NCI-H82 (cell line): ENCODE measurements around the gene LPGAT1.

Experiments used
- DNase-seq: peaks from one replicate; lab custom pipeline; 2025; lab: John Stamatoyannopoulos, UW

Gene LPGAT1

DNA sequence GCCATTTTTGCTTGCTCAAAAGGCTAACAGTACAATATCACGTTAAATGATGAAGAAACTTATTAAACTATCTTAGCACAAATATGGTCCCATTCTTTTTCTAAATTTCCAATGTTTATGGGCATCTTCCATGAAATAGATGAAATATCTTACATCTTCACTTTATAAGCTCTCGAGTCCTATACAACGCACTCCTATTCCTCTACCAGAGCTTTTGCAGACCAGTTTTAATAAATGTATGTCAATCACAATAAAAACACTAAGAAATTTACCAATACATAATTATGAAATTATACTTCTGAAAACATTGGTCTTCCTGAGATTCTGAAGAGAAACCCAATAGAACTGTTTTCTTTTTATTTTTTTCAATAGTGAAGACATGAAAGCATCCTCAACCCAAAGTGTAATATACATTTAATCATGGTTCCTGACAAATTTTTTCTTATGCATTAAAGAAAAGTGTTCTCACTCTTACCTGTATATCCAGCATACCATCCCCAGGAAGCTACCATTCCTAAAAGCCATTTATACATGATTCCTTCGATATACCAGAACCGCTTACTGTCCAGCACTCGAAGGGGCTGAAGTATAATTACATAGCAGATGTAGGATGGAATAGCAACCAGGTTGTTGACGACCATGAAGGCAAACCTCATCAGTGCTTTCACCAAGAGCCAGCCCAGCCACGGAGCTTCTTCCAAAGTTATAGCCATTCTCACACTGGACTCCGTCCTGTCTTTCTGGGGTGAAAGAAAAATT lies 1.8 kb downstream of the LPGAT1 start:
- DNase-seq: peak; percentile 75

DNA sequence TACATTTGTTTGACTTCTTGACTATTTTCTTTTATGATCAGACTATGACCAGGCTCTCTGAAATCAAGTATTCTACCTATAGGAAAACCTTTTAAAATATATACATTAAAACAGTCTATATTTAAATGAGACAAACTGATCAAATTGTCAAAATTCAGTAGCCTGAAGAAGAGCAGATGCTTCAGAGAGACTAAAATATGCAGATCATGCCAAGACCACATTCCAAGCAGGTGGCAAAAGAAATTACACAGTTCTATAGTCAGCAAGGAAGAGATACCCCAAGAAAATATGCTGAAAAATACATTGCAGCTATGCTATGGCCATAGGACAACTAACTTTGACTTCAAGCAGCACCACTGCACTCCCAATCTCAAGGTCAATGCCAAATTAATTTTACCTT lies 3.5 kb downstream of the LPGAT1 start:
- DNase-seq: no peak

DNA sequence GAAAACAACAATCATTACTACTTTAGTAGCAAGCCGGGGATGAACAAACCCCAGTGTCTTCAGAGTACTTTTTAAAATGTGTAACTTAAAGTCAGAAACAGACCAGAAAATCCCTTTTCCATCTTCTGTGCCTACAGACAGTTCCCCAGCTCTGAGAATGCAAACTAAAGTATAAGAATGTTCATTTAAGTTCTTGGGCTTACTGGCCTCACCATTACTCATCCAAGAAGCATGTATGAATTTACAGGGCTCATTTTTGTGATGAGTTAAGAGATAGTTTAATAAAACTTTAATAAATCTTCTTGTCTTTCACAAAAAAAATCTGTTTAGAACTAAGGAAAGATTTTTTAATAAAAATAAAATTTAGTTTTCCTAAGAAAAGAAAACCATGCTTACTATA lies 4.6 kb downstream of the LPGAT1 start:
- DNase-seq: no peak

DNA sequence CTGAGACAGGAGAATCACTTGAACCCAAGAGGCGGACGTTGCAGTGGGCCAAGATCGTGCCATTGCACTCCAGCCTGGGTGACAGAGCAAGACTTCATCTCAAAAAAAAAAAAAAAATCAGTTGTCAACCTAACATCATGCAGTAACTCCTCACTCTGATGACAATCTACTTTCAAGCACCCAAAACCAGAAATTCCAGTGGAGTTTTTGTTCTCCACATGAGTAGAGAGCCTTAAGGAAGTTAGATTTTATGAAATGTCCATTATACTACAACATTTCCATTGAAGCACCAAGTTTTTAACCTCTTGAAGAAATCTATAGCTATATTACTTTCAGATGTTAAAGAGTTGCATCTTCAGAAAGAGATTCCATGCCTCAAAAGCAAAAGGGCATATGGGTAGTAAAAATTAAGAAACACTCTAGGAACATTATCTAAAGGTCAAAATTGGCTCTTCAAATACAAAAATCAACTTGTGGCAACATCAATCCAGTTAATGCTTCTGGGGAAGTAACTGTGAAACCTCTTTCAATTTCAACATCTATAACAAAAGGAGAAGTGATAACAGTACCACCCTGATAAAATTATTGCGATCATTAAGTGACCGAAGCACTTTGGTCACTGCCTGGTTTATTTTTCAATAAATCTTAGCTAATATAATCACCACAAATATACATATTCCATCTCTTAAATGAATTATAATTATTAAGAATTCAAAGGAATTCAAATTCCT lies 7.7 kb downstream of the LPGAT1 start:
- no peak for DNase-seq

DNA sequence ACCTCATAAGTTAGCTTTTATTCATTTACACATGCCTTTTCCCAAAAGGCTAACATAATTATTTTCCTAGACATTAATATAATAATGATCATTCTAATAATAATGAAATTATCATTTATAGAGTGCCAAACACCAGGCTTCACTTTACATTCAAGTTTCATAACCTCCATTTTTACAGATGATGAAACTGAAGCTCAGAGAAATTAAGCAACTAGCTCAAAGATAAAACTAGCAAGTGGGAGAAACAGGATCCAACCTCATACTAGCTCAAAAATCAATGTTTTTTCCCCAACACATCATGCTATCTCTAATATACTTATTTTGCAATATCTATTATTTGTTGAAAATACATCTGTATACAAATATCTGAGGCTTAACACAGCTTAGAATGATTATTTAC lies 14.0 kb downstream of the LPGAT1 start:
- DNase-seq: no peak

DNA sequence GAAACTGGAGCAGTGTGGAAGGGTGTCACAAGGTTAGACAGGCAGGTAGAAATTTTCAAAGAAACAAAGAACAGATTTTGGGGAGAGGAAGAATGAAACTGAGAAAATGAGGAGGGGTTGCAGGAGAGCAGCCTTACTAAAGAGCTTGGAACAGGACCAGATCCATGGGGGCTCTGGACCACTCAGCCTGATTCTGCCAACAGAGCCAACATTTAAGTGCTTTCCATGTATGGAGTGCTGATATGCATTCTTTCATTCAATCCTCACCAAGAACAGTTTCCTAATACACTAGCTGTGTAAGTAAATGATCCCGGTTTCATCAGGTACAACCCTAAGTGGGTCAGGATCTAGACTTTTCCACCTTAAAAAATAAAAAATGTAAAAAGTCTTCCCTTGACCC lies 16.2 kb downstream of the LPGAT1 start:
- no peak for DNase-seq

DNA sequence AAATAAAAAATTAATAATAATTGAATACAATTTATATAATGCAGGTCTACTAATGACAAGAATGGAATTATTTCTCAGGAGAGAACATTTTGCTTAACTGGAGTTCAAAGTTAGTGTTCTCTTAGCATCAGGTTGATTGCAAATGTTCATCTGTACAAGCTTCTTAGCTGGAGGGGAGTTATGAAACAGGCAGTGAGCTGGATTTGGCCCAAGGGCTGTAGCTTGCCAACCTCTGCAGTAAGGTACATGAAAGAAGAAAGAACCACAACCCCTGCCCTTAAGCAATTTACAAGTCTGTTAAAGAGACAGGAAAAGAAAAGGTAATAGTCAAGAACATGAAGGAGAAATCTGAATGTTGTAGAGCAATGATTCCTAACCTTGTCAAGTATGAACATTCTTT lies 17.0 kb downstream of the LPGAT1 start:
- DNase-seq: no peak

DNA sequence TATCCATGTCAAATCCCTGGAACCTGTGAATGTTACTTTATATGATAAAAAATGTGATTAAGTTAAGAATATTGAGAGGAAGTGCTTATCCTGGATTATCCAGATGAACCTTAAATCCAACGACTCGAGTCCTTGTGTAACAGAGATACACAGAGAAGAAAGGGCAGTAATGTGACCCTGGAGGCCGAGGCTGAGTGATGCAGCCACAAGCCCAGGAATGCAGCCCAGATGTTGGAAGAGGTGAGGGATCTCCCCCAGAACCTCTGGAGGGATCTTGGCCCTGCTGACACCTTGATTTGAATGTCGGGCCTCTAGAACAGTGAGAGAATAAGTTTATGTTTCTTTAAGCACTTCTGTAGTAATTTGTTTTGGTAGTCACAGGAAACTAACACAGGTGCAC lies 18.0 kb downstream of the LPGAT1 start:
- DNase-seq: peak; percentile 67

DNA sequence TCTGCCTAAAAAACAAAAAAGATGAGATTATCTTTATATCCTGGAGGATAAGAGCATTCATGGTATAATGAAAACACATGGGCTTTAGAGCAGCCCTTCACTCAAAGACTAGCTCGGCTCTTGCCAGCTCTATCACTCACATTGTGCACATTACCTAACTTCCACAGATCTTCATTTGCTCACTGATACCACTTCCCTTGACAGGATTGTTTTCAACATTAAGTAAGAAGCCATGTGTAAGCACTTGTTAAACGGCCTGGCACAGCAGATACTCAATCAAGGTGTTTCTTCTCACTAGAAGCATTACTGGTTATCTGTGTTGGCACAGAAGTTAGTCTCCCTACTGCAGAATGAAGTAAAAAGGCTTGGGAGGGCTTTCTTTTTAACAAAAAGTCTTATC lies 18.7 kb downstream of the LPGAT1 start:
- DNase-seq: no peak

DNA sequence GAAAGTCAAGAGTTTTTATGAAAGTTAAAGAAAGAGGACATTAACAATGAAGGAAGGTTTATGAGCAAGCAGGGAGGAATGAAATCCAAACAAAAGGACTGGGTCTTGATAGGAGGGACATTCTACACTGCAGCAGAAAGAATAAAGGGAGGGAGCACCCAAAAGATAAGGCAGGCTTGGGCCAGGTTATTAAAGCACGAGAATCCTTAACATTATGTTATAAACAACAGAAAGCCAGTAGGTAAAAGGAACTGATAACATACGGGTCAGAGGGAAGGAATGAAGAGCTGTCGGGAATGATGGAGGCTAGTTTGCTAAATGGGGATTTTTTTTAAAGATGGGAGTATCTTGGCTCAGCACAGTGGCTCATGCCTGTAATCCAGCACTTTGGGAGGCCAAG lies 19.4 kb downstream of the LPGAT1 start:
- no peak for DNase-seq

DNA sequence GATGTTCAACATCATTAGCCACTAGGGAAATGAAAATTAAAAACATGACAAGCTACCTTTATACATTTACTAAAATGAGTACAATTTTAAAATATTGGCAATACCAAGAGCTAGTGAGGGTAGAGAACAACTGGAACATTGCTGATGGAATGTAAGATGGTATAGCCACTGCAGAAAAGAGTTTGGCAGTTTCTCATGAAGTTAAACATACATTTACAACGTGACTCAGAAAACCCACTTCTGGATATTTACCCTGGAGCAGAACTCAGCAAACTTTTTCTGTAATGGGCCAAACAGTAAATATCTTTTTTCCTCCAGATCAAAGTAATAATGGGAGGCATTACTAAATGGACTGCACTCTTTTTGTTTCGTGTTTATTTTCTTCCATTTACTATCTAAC lies 22.1 kb downstream of the LPGAT1 start:
- DNase-seq: no peak

DNA sequence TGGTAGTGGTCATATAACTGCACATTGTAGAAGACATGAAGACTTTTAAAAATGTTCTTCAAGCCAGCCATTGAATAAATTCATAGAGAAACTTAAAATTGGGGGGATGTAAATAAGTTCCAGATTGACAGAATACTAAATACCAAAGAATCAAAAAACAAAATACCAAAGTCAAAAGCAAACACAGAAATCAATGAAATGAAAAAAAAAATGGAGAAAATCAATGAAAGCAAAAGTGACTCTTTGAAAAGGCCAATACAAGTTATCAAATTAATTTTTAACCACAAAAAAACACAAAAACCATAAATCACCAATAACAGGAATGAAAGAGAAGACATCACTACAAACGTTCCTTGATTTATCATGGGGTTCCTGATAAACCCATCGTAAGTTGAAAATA lies 25.6 kb downstream of the LPGAT1 start:
- no peak for DNase-seq

DNA sequence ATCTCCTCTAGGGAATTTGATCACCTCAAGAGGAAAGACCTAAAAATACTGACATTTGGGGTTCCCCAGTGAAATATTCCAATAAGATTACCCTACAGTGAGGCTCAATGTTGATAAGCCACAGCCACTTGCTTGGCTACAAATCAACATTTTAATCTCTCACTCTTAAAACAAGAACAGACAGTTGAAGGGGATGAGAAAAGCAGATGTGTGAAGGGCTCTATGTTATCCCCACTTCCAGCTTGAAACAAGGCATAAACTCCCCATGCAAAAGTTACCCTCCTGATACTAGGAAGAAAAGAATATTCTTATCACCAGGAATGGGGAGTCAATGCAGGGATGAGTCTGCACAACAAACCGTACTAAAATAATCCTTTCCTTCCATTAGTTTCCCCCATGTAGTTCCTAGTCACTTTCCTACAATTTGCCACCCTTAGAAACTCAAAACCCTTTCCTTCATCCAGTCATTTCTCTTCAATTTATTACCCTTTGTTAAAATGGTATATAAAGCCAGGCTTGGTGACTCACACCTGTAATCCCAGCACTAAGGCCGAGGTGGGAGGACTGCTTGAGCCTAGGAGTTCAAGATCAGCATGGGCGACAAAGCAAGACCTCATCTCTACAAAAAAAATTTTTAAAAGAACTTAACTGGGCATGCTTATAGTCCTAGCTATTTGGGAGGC lies 29.5 kb downstream of the LPGAT1 start:
- no peak for DNase-seq

DNA sequence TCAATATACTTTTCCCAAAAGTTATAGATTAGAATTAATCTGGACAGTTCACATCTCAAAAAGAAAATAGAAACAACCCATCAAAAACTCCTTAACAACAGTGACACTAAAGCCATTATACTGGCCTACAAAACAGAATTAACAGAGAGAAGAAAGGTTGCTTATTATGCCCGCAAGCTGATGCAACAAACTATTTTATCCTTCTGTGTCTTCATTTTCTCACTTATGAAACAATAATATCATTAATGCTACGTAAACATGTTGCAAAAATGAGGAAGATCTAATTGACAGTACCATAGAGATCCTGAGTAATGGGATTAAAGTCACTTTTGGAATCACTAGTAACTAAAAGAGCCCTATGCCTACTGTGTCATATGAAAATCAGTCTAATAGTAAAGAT lies 32.6 kb downstream of the LPGAT1 start:
- DNase-seq: peak; percentile 34

DNA sequence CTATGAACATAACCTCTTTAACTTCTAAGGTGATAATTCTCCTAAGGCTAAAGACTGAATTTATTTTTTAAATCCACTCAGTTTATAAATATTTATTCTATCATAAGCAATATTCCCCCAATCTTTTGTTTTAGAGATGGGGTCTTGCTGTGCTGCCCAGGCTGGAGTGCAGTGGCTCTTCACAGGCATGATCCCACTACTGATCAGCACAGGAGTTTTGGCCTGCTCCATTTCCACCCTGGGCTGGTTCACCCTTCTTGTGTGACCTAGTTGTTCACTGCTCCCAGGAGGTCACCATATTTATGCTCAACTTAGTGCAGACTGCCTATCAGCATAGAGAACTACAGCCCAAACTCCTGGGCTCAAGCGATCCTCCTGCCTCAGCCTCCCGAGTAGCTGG lies 38.6 kb downstream of the LPGAT1 start:
- DNase-seq: no peak

DNA sequence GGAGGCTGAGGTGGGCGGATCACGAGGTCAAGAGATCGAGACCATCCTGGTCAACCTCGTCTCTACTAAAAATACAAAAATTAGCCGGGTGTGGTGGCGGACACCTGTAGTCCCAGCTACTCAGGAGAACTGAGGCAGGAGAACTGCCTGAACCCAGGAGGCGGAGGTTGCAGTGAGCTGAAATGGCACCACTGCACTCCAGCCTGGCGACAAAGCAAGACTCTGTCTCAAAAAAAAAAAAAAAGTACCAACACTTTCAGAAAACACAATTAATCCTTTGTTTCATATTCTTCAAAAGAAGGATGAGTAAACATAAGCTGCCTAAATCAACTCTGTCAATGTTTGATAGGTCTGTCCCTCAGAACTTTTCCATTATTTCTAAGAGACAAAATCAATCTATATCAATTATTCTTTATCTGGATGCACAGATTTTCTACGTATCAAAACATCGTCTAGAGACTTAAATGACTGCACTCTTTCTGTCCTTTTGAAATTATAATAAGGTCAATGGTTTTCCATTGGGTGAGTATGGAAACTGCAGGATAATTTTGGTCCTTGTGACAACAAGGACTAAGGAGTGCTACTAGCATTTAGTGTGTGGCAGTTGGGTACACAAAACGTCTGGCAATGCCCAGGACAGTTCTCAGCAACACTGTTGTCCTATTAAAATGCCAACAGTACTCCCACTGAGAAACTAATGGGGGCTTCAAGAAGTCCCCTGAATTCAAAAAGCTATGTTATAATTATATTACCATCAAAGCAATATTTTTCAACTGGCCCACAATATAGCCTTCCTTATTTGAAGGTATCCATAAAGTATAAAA lies 40.7 kb downstream of the LPGAT1 start:
- DNase-seq: no peak

DNA sequence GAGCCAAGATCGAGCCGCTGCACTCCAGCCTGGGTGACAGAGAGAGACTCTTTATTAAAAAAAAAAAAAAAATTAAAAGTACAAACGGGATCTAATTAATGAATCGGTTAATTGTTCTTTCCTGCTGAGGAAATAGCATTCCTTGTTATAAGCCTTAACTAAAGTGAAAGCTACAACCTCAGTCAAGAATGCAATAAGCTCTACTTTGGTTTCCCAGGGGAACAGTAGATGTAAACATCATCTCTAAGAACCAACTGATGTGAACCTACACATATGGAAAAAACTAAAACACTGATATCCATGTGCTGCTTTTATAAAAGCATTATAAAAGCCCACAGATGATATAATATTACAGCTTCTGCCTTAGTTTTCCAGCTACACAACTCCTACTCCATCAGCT lies 41.9 kb downstream of the LPGAT1 start:
- peak; percentile 55 for DNase-seq

DNA sequence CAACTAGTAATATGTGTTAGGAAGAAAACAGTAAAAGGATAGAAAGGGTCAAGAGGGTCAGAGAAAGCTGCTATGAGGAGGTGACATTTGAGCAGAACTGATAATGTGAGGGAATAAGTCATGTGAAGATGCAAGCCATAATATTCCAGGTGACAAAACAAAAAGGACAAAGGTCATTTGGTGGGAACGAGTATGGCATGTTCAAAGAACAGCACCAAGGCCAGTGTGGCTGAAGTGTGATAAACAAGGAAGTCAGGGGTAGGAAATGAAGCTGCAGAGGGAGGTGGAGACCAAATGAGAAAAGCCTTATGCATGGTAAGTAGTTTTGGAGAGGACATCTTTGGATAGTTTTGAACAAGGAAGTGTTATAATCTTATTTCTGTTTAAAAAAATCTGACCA lies 46.7 kb downstream of the LPGAT1 start:
- DNase-seq: no peak

DNA sequence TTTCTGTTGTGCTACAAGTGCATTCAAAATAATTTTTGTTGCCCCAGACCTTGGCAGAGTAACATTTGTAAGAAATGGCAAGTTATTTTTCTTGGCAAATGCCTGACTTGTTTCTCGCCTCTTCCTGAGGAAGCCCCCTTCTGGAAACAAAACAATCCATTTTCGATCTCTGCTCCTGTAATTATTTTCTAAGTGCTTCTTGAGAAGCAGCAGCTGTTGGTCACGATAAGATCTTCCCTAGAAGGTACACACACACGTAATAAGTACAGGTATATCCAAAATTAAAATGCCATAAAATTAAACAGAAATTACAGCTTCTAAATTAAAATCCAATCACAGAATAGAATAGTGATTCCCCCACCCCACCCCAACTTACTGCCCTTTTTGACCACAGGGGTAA lies 47.3 kb downstream of the LPGAT1 start:
- no peak for DNase-seq

DNA sequence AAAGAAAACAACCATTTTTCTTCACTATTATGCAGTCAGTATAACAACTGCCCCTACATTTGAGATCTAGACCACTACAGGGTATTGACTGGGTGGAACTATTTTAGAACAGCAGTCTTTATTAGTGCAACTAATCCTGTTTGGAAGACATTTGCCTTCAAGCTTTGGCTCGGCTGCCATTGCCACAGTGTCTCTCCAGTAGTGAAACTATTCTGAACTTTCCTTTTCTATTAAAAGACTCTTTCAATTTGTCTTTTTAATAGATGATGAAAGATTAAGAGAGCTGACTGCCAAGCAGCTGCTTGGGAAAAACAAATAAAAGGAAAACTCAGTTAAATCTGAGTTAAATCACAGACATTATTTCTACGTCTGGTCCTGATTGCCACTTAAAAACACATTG lies 49.3 kb downstream of the LPGAT1 start:
- peak; percentile 63 for DNase-seq

DNA sequence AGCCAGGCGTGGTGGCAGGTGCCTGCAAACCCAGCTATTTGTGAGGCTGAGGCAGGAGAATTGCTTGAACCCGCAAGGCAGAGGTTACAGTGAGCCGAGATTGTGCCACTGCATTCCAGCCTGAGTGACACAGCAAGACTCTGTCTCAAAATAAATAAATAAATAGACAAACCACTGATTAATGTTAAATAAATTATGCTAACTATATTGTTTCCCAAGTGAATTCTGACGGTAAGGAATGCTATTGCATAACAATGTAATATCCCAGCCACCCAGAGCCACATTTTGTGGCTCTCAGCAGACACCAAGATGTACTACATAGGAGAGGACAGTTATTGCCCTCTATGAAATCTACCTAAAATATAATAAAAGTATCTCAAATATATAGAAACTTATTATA lies 55.4 kb downstream of the LPGAT1 start:
- DNase-seq: no peak

DNA sequence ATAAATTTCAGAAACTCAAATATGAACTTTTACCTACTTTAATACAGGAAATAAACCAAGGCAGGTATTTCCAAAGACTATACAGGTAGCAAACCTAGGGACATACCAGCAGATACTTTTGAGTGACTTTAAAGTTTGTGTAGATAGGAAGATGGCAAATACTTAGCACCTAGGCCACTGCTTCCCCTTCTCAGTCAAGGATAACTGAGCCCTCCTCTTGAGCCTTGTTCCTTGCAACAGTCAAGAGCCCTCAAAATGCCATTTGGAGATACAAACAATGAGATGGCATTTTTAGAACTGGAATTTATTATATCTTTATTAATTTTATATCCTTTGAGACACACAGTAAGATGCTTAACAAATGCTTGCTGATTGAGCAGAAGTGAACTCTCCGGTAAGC lies 65.9 kb downstream of the LPGAT1 start:
- DNase-seq: no peak
